ENCODE measurements around the gene TEX35.
"Not testable (repeated sequence)": the region's sequence is repeated elsewhere in the genome, so short reads cannot be mapped to it uniquely, and the experiment has no call there.

GRCh38 chr1:178503316-178503715 is 9.6 kb upstream of the TEX35 start:
- TF ChIP-seq ZNF16 (tag by site-specific recombination; IDR thresholded peaks at IDR 0.05; ENCODE audit: low read depth); ZXDB (tag by site-specific recombination; IDR thresholded peaks at IDR 0.05); ZNF239 (tag by site-specific recombination; IDR thresholded peaks at IDR 0.05); ZNF391 (tag by site-specific recombination; IDR thresholded peaks at IDR 0.05; ENCODE audit: borderline replicate concordance, low read depth); CTCF (tag by site-specific recombination; IDR thresholded peaks at IDR 0.05); HIC1 (tag by site-specific recombination; IDR thresholded peaks at IDR 0.05); ATF2 (tag by site-specific recombination; IDR thresholded peaks at IDR 0.05; ENCODE audit: low read depth); ZNF10 (tag by site-specific recombination; IDR thresholded peaks at IDR 0.05); TCF7L2 (IDR thresholded peaks at IDR 0.05; ENCODE audit: borderline replicate concordance, low read depth, low read length); KLF16 (tag by site-specific recombination; IDR thresholded peaks at IDR 0.05); SETDB1 (IDR thresholded peaks at IDR 0.05; ENCODE audit: insufficient read length, low read length); SALL2 (tag by site-specific recombination; IDR thresholded peaks at IDR 0.05; ENCODE audit: borderline replicate concordance); PBX3 (CRISPR knock-in tag; IDR thresholded peaks at IDR 0.05): not testable (repeated sequence)

All from HEK293 (cell line).